ENCODE data around the gene XPO5. TPM values are rescaled to one million over a fixed set of nuclear protein-coding genes. Genes with fewer than 3 reads are reported as not detected.
A peak's percentile ranks its signal among the peaks of the same experiment; 100 is the strongest.
"Not testable (repeated sequence)": the region's sequence is repeated elsewhere in the genome, so short reads cannot be mapped to it uniquely, and the experiment has no call there.

The XPO5 gene
- total RNA-seq, 1 experiment from 2014 or later = 42.2 TPM

- not testable (repeated sequence) for DNase-seq (ENCODE audit: low read depth)
These were observed 77.5 kb downstream of the XPO5 start for GRCh38 chr6:43498291-43498690.

GRCh38 chr6:43497689-43498088, 78.1 kb downstream of the XPO5 start:
- no peak for DNase-seq (ENCODE audit: low read depth)

- no peak for DNase-seq (ENCODE audit: low read depth)
These were observed 78.8 kb downstream of the XPO5 start for GRCh38 chr6:43497129-43497396.

DNA sequence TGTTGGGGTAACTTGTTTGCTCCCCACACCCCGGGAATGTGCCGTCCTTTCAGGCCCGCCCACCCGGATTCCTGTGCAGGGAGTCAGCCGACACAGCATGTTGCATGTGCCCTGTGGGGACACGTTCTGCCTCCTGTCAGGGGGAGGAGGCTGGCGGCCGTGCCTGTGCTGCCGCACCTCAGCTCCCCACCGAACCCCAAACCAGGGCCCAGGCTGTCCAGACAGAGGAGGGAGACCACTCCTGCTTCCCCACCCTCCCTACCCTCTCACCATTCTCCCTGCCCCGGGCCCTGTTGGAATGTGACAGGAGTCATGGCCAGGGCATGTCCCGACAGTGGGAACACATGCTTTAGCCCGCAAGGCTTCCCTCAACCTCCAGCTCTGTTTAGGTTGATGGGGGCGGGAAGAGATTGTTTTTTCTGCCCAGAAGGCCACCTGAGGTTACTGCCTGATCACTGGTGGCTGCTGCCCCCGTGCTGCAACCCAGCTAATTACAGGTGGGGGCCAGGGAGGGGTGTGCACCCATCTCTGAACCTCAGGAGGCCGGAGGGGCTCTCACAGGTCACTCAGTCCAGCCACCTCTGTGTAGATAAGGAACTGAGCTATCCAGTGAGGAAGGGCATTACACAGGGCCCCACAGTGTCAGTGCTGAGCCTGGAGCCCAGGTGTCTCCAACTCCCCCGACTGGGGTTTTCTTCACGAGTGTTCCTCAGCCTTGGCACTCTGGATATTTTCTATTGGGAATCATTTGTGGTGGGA, 79.3 kb downstream of the XPO5 start:
- DNase-seq (ENCODE audit: low read depth) = peak; percentile 40

- peak; percentile 57 for DNase-seq (ENCODE audit: low read depth)
These were observed 80.4 kb downstream of the XPO5 start for GRCh38 chr6:43495409-43495941.

DNA sequence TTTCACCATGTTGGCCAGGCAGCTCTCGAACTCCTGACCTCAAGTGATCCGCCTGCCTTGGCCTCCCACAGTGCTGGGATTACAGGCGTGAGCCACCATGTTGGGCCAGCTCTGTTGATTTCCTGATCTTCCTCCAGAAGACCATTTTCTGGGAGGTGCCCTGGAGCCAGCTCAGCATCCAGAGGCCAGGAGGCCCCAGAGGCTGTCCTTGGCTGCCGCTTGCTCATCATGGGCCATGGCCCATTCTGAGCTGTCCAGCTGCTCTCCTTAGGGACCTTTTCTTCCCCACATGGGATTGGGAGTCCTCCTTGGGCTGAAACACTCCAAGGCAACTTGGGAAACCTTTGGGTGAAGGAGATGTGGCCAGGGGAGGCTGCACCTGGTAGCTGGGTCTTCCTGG, 81.1 kb downstream of the XPO5 start:
- no peak for DNase-seq (ENCODE audit: low read depth)

- DNase-seq (ENCODE audit: low read depth) = no peak
These were observed 81.5 kb downstream of the XPO5 start for GRCh38 chr6:43494321-43494720.

- DNase-seq (ENCODE audit: low read depth) = no peak
These were observed 82.0 kb downstream of the XPO5 start for GRCh38 chr6:43493833-43494232.

DNA sequence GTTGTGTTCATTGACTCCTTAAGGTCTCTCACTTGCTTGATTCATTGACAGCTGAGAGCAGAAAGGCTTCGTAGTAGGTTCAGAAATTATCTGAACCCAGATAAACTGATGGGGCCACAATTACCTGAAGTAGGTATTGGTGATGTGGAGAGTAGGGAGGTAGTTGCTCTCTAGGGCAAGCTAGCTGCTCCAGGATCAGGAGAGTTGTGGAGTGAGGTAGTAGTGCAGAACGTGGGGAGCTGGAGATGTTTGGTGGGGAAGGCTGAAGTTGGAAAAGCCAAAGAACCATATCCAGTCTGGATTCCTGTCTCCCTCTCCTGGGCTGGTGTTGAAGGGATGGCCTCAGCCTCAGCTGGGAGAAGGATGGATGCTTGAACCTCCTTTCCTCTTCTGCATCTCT, 82.6 kb downstream of the XPO5 start:
- DNase-seq (ENCODE audit: low read depth) = no peak

DNA sequence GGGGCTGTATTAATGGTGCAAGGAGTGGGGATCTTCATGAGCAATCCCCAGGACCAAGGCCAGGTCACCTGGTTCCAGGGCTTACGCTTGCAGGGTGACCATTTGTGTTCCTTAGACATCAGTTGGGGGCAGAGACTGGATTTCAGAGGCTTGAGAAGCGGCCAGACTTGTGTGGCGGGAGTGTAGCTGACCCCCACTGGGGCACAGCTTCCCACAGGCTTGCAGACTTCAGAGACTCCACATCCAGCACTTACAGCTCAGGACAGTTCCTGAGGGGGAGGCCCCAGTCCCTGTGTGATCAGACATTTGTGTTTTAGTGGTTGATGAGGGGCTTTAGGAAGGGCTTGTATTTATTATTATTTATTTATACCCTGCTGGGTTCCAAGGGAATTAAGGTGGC, 83.2 kb downstream of the XPO5 start:
- no peak for DNase-seq (ENCODE audit: low read depth)

- DNase-seq (ENCODE audit: low read depth) = peak; percentile 70
These were observed 83.8 kb downstream of the XPO5 start for GRCh38 chr6:43491750-43492661.

DNA sequence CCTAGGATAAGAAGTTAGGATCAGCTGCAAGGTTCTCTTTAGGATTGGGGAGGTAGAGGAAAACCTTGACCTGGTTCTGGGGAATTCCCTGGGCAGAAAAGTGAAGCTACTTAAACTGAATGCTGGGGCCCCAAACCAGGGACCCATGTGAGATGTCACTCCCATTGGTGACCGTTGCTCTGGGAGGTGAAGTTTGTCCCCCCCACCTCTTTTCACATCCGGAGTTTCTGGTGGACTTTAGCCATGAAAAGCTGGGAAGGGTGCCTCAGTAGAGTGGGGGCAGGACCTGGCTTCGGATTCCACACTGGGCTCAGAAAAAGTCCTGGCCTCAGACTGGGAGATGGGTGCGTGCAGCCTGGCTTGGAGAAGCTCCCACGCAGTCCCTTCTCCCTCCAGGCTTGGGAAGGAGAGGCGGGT, 85.3 kb downstream of the XPO5 start:
- no peak for DNase-seq (ENCODE audit: low read depth)

DNA sequence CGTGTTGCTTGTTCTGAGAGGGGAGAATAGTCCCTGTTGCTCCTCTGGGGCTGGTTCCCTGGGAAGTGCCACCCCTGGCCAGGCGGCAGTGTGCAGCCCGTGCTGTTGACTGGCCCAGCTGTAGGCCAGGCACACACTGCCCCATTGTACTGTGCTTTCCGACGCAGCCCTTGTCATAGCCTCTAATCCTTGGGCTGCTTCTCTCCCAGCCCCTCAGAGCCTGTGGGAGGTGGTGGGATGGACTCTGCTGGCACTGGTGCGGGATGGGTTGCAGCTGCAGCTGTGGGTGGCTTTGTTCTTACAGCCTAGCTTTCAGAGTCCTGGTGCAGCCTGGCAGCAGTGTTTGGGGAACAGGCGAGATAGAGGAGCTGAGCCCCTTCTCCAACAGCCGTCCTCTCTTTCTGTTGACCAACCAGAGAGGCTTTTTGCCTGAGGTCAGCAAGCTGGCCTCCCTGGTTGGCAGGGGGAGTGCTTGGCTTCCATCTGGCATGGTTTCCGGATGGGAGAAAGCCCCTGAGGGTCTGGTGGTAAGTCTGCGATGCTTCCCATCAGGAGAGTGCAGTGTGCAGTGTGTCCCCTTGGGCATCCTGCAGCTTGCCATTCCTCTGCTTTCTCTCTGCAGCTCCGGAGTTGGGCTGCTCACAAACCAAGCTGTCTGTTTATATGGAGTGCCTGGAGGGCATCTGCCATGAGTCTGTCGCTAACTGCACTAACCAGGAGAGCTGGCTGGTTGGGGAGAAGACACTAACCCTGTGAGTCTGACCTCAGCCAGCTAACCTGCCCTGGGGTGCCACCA, 86.4 kb downstream of the XPO5 start:
- no peak for DNase-seq (ENCODE audit: low read depth)

GRCh38 chr6:43488667-43489276, 87.1 kb downstream of the XPO5 start:
- peak; percentile 61 for DNase-seq (ENCODE audit: low read depth)

DNA sequence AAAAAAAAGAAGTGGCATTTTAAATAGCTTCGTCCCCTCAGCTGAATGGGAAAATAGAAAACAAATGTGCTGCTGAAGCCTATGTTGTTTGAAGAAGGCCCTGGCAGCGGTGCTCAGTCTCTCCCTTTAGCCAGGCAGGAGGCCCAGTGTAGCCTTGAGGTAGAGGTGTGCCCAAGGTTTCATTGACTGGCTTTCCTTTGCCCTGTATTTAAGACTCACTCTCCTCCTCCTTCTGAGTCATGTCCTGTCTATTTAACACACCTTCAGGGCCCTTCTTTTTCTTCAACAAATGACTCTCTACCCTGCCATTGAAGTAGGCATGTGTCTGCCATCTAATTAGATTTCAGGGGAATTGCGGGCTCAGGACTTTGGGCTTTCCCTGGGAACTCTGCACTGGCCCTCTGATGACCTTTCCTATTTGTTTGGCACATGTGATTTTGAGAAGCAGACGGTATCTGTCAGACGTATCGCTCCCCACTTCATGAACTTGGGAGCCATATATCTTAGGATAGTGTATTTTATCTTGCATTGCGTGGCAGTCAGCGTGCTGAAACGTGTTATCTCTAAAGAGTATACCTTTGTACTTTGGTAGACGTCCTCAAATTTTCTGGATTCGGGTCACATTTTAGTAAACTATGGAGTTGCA, 94.1 kb downstream of the XPO5 start:
- DNase-seq (ENCODE audit: low read depth) = peak; percentile 65

GRCh38 chr6:43481075-43481474, 94.8 kb downstream of the XPO5 start:
- no peak for DNase-seq (ENCODE audit: low read depth)

GRCh38 chr6:43478008-43478372, 97.8 kb downstream of the XPO5 start:
- DNase-seq (ENCODE audit: low read depth) = no peak

- DNase-seq (ENCODE audit: low read depth) = peak; percentile 92
These were observed 98.4 kb downstream of the XPO5 start, which contains the start of gene TJAP1 for GRCh38 chr6:43477235-43478007. Gene TJAP1, plus strand, starts transcription at chr6:43477570. Its CDS starts 21,432 bp downstream, at chr6:43499002.

DNA sequence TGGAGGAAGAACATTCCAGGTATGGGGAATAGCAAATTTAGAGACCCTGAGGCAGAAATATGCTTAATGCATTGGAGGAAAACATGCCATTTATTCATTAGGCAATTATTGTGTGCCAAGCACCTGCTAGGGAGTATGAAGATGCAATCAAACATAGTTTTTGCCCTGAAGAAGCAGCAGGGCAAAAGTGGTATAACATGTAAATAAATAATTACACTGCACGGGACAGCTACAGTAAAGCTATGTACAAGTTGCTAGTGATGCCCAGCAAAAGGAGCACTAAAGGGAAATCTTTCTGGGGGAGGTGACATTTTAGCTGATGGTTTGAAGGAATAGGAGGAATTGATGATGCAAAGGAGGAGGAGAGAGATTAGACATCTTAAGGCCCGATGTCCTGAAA, 99.1 kb downstream of the XPO5 start:
- no peak for DNase-seq (ENCODE audit: low read depth)

- no peak for DNase-seq (ENCODE audit: low read depth)
These were observed 100.3 kb downstream of the XPO5 start for GRCh38 chr6:43475516-43475915.

Data from M059J (cell line).